HepG2 (cell line): ENCODE measurements around the gene UST. TPM values are rescaled to one million over a fixed set of nuclear protein-coding genes. Genes with fewer than 3 reads are reported as not detected.

Experiments
- ATF3 ChIP-seq: sonication (generic); formaldehyde crosslinking; IDR thresholded peaks from 2 replicates; pipeline ENCODE4 v1.4.0; 2020; ENCODE audit warnings: missing genetic modification reagents
- BORCS8-MEF2B ChIP-seq: sonication (generic); formaldehyde crosslinking; IDR thresholded peaks from 2 replicates; pipeline ENCODE4 v1.8.0; 2022; ENCODE audit warnings: mild to moderate bottlenecking, missing genetic modification reagents
- CBX2 ChIP-seq, 2 experiments: fragments of 200-600 bp in 1 of 2; sonication (generic); formaldehyde crosslinking in 1 of 2; IDR thresholded peaks; 2 replicates each; pipeline versions ENCODE4 v1.7.0 to v1.8.1; 2018 to 2022; ENCODE audit warnings: low read depth in 2 of 2, low read length in 1 of 2, mild to moderate bottlenecking in 1 of 2, missing genetic modification reagents in 1 of 2
- ELF1 ChIP-seq: sonication (generic); formaldehyde crosslinking; IDR thresholded peaks from 2 replicates; pipeline ENCODE4 v1.4.0; 2020; ENCODE audit warnings: missing genetic modification reagents
- FOXO1 ChIP-seq: sonication (generic); formaldehyde crosslinking; IDR thresholded peaks from 2 replicates; pipeline ENCODE4 v1.4.0; 2020; ENCODE audit warnings: missing genetic modification reagents
- HNRNPH1 ChIP-seq: fragments of 200-400 bp; formaldehyde crosslinking; optimal IDR thresholded peaks from 2 replicates; pipeline ENCODE3; 2017; ENCODE audit warnings: mild to moderate bottlenecking, low read depth, low read length
- HOXA3 ChIP-seq: sonication (generic); formaldehyde crosslinking; IDR thresholded peaks from 2 replicates; pipeline ENCODE4 v1.5.0; 2020; ENCODE audit warnings: missing genetic modification reagents
- MIER3 ChIP-seq: IDR thresholded peaks from 2 replicates; pipeline ENCODE4 v1.6.1; 2016; ENCODE audit warnings: missing compliant biosample characterization, borderline replicate concordance
- PHF21A ChIP-seq: sonication (generic); formaldehyde crosslinking; IDR thresholded peaks from 2 replicates; pipeline ENCODE4 v1.5.0; 2020; ENCODE audit warnings: mild to moderate bottlenecking, missing genetic modification reagents
- RARG ChIP-seq: sonication (generic); formaldehyde crosslinking; IDR thresholded peaks from 2 replicates; pipeline ENCODE4 v1.4.0; 2020; ENCODE audit warnings: low read depth, mild to moderate bottlenecking, missing genetic modification reagents
- REPIN1 ChIP-seq: sonication (generic); formaldehyde crosslinking; IDR thresholded peaks from 2 replicates; pipeline ENCODE4 v1.8.0; 2022; ENCODE audit warnings: missing genetic modification reagents, low read depth, mild to moderate bottlenecking, borderline replicate concordance
- TAF1 ChIP-seq: sonication (generic); formaldehyde crosslinking; IDR thresholded peaks from 2 replicates; pipeline ENCODE4 v1.4.0; 2020; ENCODE audit warnings: missing genetic modification reagents
- TBP ChIP-seq: sonication (generic); formaldehyde crosslinking; IDR thresholded peaks from 2 replicates; pipeline ENCODE4 v1.5.0; 2020; ENCODE audit warnings: missing genetic modification reagents
- USF2 ChIP-seq, 2 experiments: sonication (generic) in 1 of 2; formaldehyde crosslinking in 1 of 2; IDR thresholded peaks; 2 replicates each; pipeline versions ENCODE4 v1.5.1 to v1.6.1; 2011 to 2020; ENCODE audit warnings: borderline replicate concordance in 1 of 2, low read depth in 1 of 2, low read length in 1 of 2, mild to moderate bottlenecking in 1 of 2, missing genetic modification reagents in 1 of 2, moderate library complexity in 1 of 2
- ZBTB44 ChIP-seq: sonication (generic); formaldehyde crosslinking; IDR thresholded peaks from 2 replicates; pipeline ENCODE4 v1.4.0; 2020; ENCODE audit warnings: missing genetic modification reagents
- ZBTB8A ChIP-seq: sonication (generic); formaldehyde crosslinking; IDR thresholded peaks from 2 replicates; pipeline ENCODE4 v1.4.0; 2020; ENCODE audit warnings: mild to moderate bottlenecking, low read depth, missing genetic modification reagents, borderline replicate concordance
- ZFP91 ChIP-seq: sonication (generic); formaldehyde crosslinking; IDR thresholded peaks from 2 replicates; pipeline ENCODE4 v1.9.0; 2022; ENCODE audit warnings: missing genetic modification reagents, mild to moderate bottlenecking, borderline replicate concordance
- ZKSCAN8 ChIP-seq: IDR thresholded peaks from 2 replicates; pipeline ENCODE4 v1.6.1; 2016; ENCODE audit warnings: borderline replicate concordance, missing genetic modification reagents, missing compliant biosample characterization
- ZNF432 ChIP-seq: sonication (generic); formaldehyde crosslinking; IDR thresholded peaks from 2 replicates; pipeline ENCODE4 v1.5.0; 2020; ENCODE audit warnings: missing genetic modification reagents, mild to moderate bottlenecking, borderline replicate concordance
- ZNF550 ChIP-seq: sonication (generic); formaldehyde crosslinking; IDR thresholded peaks from 2 replicates; pipeline ENCODE4 v1.4.0; 2020; ENCODE audit warnings: mild to moderate bottlenecking, missing genetic modification reagents, borderline replicate concordance
- ZNF776 ChIP-seq: sonication (generic); formaldehyde crosslinking; IDR thresholded peaks from 2 replicates; pipeline ENCODE4 v1.4.0; 2020; ENCODE audit warnings: mild to moderate bottlenecking, missing genetic modification reagents
- ZNF850 ChIP-seq: sonication (generic); formaldehyde crosslinking; conservative IDR thresholded peaks from 2 replicates; pipeline ENCODE4 v1.9.0; 2021; ENCODE audit warnings: mild to moderate bottlenecking, missing genetic modification reagents
- ZZZ3 ChIP-seq: sonication (generic); formaldehyde crosslinking; IDR thresholded peaks from 2 replicates; pipeline ENCODE4 v1.4.0; 2020; ENCODE audit warnings: missing genetic modification reagents, mild to moderate bottlenecking, borderline replicate concordance
- polyA plus RNA-seq, 8 experiments: library from polyadenylated mRNA; depleted of rRNA in 3 of 8; stranded (reverse) in 7 of 8; unstranded in 1 of 8; fragments of >200 nt; fragmentation: Illumina TruSeq in 4 of 8; extraction: Trizol in 4 of 8; gene quantifications; 2 replicates each; pipeline versions ENCODE4 v1.2.1 to v1.2.3, GENCODE V29; 2011 to 2016; ENCODE audit warnings: low read depth in 4 of 8, missing spikeins in 1 of 8, mixed read lengths in 1 of 8; ENCODE audit not compliant: insufficient read depth in 1 of 8
- total RNA-seq, 5 experiments: library from RNA; depleted of rRNA; stranded (reverse); fragments of >200 nt; fragmentation: Illumina TruSeq; extraction: Trizol; gene quantifications; 2 replicates each; pipeline ENCODE4 v1.2.3, GENCODE V29; 2016; ENCODE audit warnings: low read depth in 1 of 5

UST gene
- total and polyA plus RNA-seq, 2 of the 13 experiments (the other 11 are each of a cell fraction or from before 2014, with no cell fraction given) = 0.27 TPM; not detected in 1

GRCh38 chr6:148979014-148979901 lies 232.4 kb downstream of the UST start (continued):
- TF ChIP-seq ZBTB8A (CRISPR knock-in tag) (no peak), ZNF850 (CRISPR knock-in tag) (no peak), TBP (CRISPR knock-in tag) (no peak), ZNF776 (no peak), ZZZ3 (CRISPR knock-in tag) (no peak), ZNF432 (CRISPR knock-in tag) (no peak), ATF3 (CRISPR knock-in tag) (peak; percentile 70; the same call in 1 of the 2 replicates), CBX2 (IDR thresholded peaks at IDR 0.05; ENCODE audit: low read depth, low read length) (no peak; the same call in 1 of the 2 replicates), CBX2 (CRISPR knock-in tag; IDR thresholded peaks at IDR 0.05; ENCODE audit: low read depth) (no peak), FOXO1 (CRISPR knock-in tag) (peak; percentile 97), REPIN1 (CRISPR knock-in tag) (peak; percentile 82; the same call in 1 of the 2 replicates), ZNF550 (no peak), ZFP91 (peak; percentile 70; the same call in 1 of the 2 replicates), TAF1 (CRISPR knock-in tag) (no peak), ELF1 (CRISPR knock-in tag) (0 out of 2 replicates have a peak, but pooled peaks have one; percentile 25), HOXA3 (CRISPR knock-in tag) (peak; percentile 58), ZKSCAN8 (no peak), HNRNPH1 (no peak), PHF21A (CRISPR knock-in tag) (peak; percentile 71), USF2 (IDR thresholded peaks at IDR 0.05; ENCODE audit: low read depth, low read length) (no peak), USF2 (CRISPR knock-in tag; IDR thresholded peaks at IDR 0.05; ENCODE audit: borderline replicate concordance) (no peak), MIER3 (CRISPR knock-in tag) (peak; percentile 88; the same call in 1 of the 2 replicates), BORCS8-MEF2B (CRISPR knock-in tag) (no peak), ZBTB44 (CRISPR knock-in tag) (no peak), RARG (CRISPR knock-in tag) (no peak)
